HUES64 (cell line): ENCODE results near the gene ATP11A.
"Not testable (repeated sequence)": the region's sequence is repeated elsewhere in the genome, so short reads cannot be mapped to it uniquely, and the experiment has no call there.

Experiments used
- H3K27ac ChIP-seq: 2 replicates; pipeline ENCODE4 v1.7.0; 2013; ENCODE audit warnings: low read depth, low read length, inconsistent platforms
- H3K27me3 ChIP-seq: 2 replicates; pipeline ENCODE4 v1.6.1; 2013; ENCODE audit warnings: mild to moderate bottlenecking, low read length; ENCODE audit not compliant: insufficient read depth
- H3K36me3 ChIP-seq: 2 replicates; pipeline ENCODE4 v1.6.1; 2013; ENCODE audit warnings: mild to moderate bottlenecking, low read length; ENCODE audit not compliant: insufficient read depth
- H3K4me1 ChIP-seq: 2 replicates; pipeline ENCODE4 v1.6.1; 2013; ENCODE audit warnings: mild to moderate bottlenecking, low read length, moderate library complexity; ENCODE audit not compliant: insufficient read depth
- H3K4me3 ChIP-seq: 2 replicates; pipeline ENCODE4 v1.5.1; 2013; ENCODE audit warnings: mild to moderate bottlenecking, low read length, moderate library complexity
- H3K9ac ChIP-seq: 2 replicates; pipeline ENCODE4 v1.6.1; 2013; ENCODE audit warnings: mild to moderate bottlenecking, low read depth, low read length
- H3K9me3 ChIP-seq: 2 replicates; pipeline ENCODE4 v1.6.1; 2013; ENCODE audit warnings: low read depth, low read length; ENCODE audit not compliant: insufficient read depth
- WGBS: fragments of 150-250, 120-280 bp; methylation state at CpG from one replicate; pipeline ENCODE4 v1.1.7; 2013; ENCODE audit warnings: missing lambda C conversion rate; 5-methylcytosine and 5-hydroxymethylcytosine counted together

Gene ATP11A

GRCh38 chr13:112854321-112854720, 164.5 kb downstream of the ATP11A start:
- Histone ChIP-seq H3K36me3 (peaks cover 94% of the 10 kb centered on the region), H3K9me3 (no peaks in the 10 kb centered on the region)
- WGBS: 96% methylated on average over 25 of the region's 25 CpGs

GRCh38 chr13:112855859-112856258, 166.0 kb downstream of the ATP11A start:
- no peak overlapping the region for H3K27ac ChIP-seq
- no peaks in the 10 kb centered on the region for H3K9me3 ChIP-seq
- H3K4me3 ChIP-seq: no peak overlapping the region
- H3K36me3 ChIP-seq: peaks cover 94% of the 10 kb centered on the region
- WGBS: 96% methylated on average over 21 of the region's 21 CpGs
- no peaks in the 10 kb centered on the region for H3K4me1 ChIP-seq
- H3K9ac ChIP-seq: no peak overlapping the region
- H3K27me3 ChIP-seq: no peaks in the 10 kb centered on the region

More at GRCh38 chr13:112854321-112854720, 164.5 kb downstream of the ATP11A start:
- Histone ChIP-seq H3K9ac (no peak overlapping the region), H3K27me3 (no peaks in the 10 kb centered on the region), H3K27ac (no peak overlapping the region), H3K4me1 (no peaks in the 10 kb centered on the region), H3K4me3 (no peak overlapping the region)

- Histone ChIP-seq H3K4me1 (no peaks in the 10 kb centered on the region), H3K9me3 (no peaks in the 10 kb centered on the region), H3K9ac (no peak overlapping the region), H3K27ac (no peak overlapping the region), H3K36me3 (peaks cover 95% of the 10 kb centered on the region), H3K4me3 (no peak overlapping the region), H3K27me3 (no peaks in the 10 kb centered on the region)
- WGBS: 95% methylated on average over 20 of the region's 20 CpGs
Observed at GRCh38 chr13:112857914-112858490, 168.2 kb downstream of the ATP11A start.

GRCh38 chr13:112859128-112859816, 169.4 kb downstream of the ATP11A start:
- H3K4me3 ChIP-seq: no peak overlapping the region
- no peaks in the 10 kb centered on the region for H3K4me1 ChIP-seq
- peaks cover 84% of the 10 kb centered on the region for H3K36me3 ChIP-seq
- H3K9me3 ChIP-seq: no peaks in the 10 kb centered on the region
- H3K9ac ChIP-seq: no peak overlapping the region
- no peak overlapping the region for H3K27ac ChIP-seq
- H3K27me3 ChIP-seq: no peaks in the 10 kb centered on the region
- 93% methylated on average over 22 of the region's 22 CpGs for WGBS

GRCh38 chr13:112859817-112860190, 170.0 kb downstream of the ATP11A start:
- no peaks in the 10 kb centered on the region for H3K27me3 ChIP-seq
- H3K36me3 ChIP-seq: peaks cover 78% of the 10 kb centered on the region
- no peak overlapping the region for H3K27ac ChIP-seq
- WGBS: 89% methylated on average over 7 of the region's 7 CpGs
- no peak overlapping the region for H3K4me3 ChIP-seq
- no peaks in the 10 kb centered on the region for H3K9me3 ChIP-seq
- H3K9ac ChIP-seq: no peak overlapping the region
- H3K4me1 ChIP-seq: no peaks in the 10 kb centered on the region

GRCh38 chr13:112861876-112862615, 172.2 kb downstream of the ATP11A start:
- WGBS: 92% methylated on average over 32 of the region's 32 CpGs
- H3K36me3 ChIP-seq: peaks cover 66% of the 10 kb centered on the region

GRCh38 chr13:112863356-112863755, 173.5 kb downstream of the ATP11A start:
- H3K4me1 ChIP-seq, H3K4me3 ChIP-seq, H3K27me3 ChIP-seq, H3K27ac ChIP-seq, H3K9ac ChIP-seq, H3K9me3 ChIP-seq: not testable (repeated sequence)
- WGBS: 97% methylated on average over 13 of the region's 17 CpGs
- peaks cover 62% of the 10 kb centered on the region for H3K36me3 ChIP-seq

More at GRCh38 chr13:112861876-112862615, 172.2 kb downstream of the ATP11A start:
- Histone ChIP-seq H3K4me3 (no peak overlapping the region), H3K27me3 (no peaks in the 10 kb centered on the region), H3K9me3 (no peaks in the 10 kb centered on the region), H3K27ac (no peak overlapping the region), H3K9ac (no peak overlapping the region), H3K4me1 (no peaks in the 10 kb centered on the region)

- H3K4me3 ChIP-seq, H3K9ac ChIP-seq, H3K27ac ChIP-seq, H3K4me1 ChIP-seq, H3K27me3 ChIP-seq, H3K9me3 ChIP-seq: not testable (repeated sequence)
- peaks cover 46% of the 10 kb centered on the region for H3K36me3 ChIP-seq
- 83% methylated on average over 14 of the region's 14 CpGs for WGBS
Observed at GRCh38 chr13:112865478-112865877, 175.6 kb downstream of the ATP11A start.

GRCh38 chr13:112867301-112867711, 177.5 kb downstream of the ATP11A start:
- Histone ChIP-seq H3K36me3 (peaks cover 37% of the 10 kb centered on the region), H3K9ac (no peak overlapping the region), H3K27me3 (no peaks in the 10 kb centered on the region), H3K4me1 (no peaks in the 10 kb centered on the region), H3K4me3 (no peak overlapping the region), H3K27ac (no peak overlapping the region), H3K9me3 (no peaks in the 10 kb centered on the region)
- WGBS: 94% methylated on average over 18 of the region's 18 CpGs

GRCh38 chr13:112868308-112868707, 178.5 kb downstream of the ATP11A start:
- no peaks in the 10 kb centered on the region for H3K4me1 ChIP-seq
- no peaks in the 10 kb centered on the region for H3K27me3 ChIP-seq
- no peak overlapping the region for H3K9ac ChIP-seq
- WGBS: 96% methylated on average over 5 of the region's 5 CpGs
- H3K9me3 ChIP-seq: peaks cover 5% of the 10 kb centered on the region; the same call in 1 of the 2 replicates
- H3K36me3 ChIP-seq: peaks cover 34% of the 10 kb centered on the region
- no peak overlapping the region for H3K4me3 ChIP-seq
- no peak overlapping the region for H3K27ac ChIP-seq
